Keratinocyte (primary cell): ENCODE measurements around the gene FNBP1. TPM values are rescaled to one million over a fixed set of nuclear protein-coding genes. Genes with fewer than 3 reads are reported as not detected.

Experiments
- DNase-seq: peaks from one replicate; pipeline ENCODE4 v3.0.0-alpha.2; 2011; ENCODE audit warnings: low read depth, missing footprints, low spot score
- FAIRE-seq: peaks from 2 replicates; lab custom pipeline; 2011; peaks lifted over from hg19 to GRCh38; lab: Jason Lieb, UNC
- H2AFZ ChIP-seq: 2 replicates; pipeline ENCODE4 v1.6.0; 2012; ENCODE audit warnings: low read length, control low read depth, inconsistent platforms; ENCODE audit not compliant: control insufficient read depth
- H3K27ac ChIP-seq: 2 replicates; pipeline ENCODE4 v1.5.1; 2011; ENCODE audit warnings: low read length; ENCODE audit not compliant: control insufficient read depth, insufficient read depth
- H3K27me3 ChIP-seq: 3 replicates; pipeline ENCODE4 v1.6.0; 2011; ENCODE audit warnings: low read length; ENCODE audit not compliant: control insufficient read depth, insufficient read depth; ENCODE audit errors: extremely low read depth
- H3K36me3 ChIP-seq, 2 experiments: 2 replicates in 1 of 2; 3 replicates in 1 of 2; pipeline ENCODE4 v1.5.1; 2011; ENCODE audit warnings: low read length in 2 of 2, mild to moderate bottlenecking in 1 of 2; ENCODE audit not compliant: control insufficient read depth in 2 of 2, insufficient read depth in 2 of 2; ENCODE audit errors: extremely low read depth in 1 of 2
- H3K4me1 ChIP-seq: 3 replicates; pipeline ENCODE4 v1.5.1; 2011; ENCODE audit warnings: low read length; ENCODE audit not compliant: control insufficient read depth, insufficient read depth; ENCODE audit errors: extremely low read depth
- H3K4me2 ChIP-seq: 3 replicates; pipeline ENCODE4 v1.6.0; 2011; ENCODE audit warnings: low read depth, low read length; ENCODE audit not compliant: control insufficient read depth, insufficient read depth; ENCODE audit errors: extremely low read depth
- H3K4me3 ChIP-seq, 3 experiments: fragments of 200-600 bp in 1 of 3; sonication (generic) in 1 of 3; 2 replicates in 2 of 3; 3 replicates in 1 of 3; pipeline ENCODE4 v1.5.1; 2011 to 2016; ENCODE audit warnings: low read length in 3 of 3, mild to moderate bottlenecking in 3 of 3, control low read depth in 2 of 3, inconsistent platforms in 1 of 3, low read depth in 1 of 3, mixed read lengths in 1 of 3, mixed run types in 1 of 3, moderate library complexity in 1 of 3; ENCODE audit not compliant: control insufficient read depth in 2 of 3, insufficient read depth in 2 of 3; ENCODE audit errors: extremely low read depth in 1 of 3
- H3K79me2 ChIP-seq: 2 replicates; pipeline ENCODE4 v1.6.0; 2012; ENCODE audit warnings: low read length; ENCODE audit not compliant: control insufficient read depth, insufficient read depth
- H3K9ac ChIP-seq: 3 replicates; pipeline ENCODE4 v1.6.0; 2011; ENCODE audit warnings: low read length; ENCODE audit not compliant: control insufficient read depth, insufficient read depth; ENCODE audit errors: extremely low read depth
- H3K9me1 ChIP-seq: 3 replicates; pipeline ENCODE4 v1.6.0; 2011; ENCODE audit warnings: low read length; ENCODE audit not compliant: control insufficient read depth, insufficient read depth; ENCODE audit errors: extremely low read depth
- H3K9me3 ChIP-seq: 2 replicates; pipeline ENCODE4 v1.5.1; 2012; ENCODE audit warnings: low read depth, low read length; ENCODE audit not compliant: control insufficient read depth
- H4K20me1 ChIP-seq: 3 replicates; pipeline ENCODE4 v1.6.0; 2011; ENCODE audit warnings: low read length; ENCODE audit not compliant: control insufficient read depth, insufficient read depth; ENCODE audit errors: extremely low read depth
- EZH2 ChIP-seq: IDR thresholded peaks from one replicate; pipeline ENCODE4 v1.6.1; 2012; ENCODE audit warnings: inconsistent platforms, mild to moderate bottlenecking, low read length, moderate library complexity
- dilution Hi-C: fragments of 300-500 bp; cut with MboI; formaldehyde crosslinking; loops from one replicate; pipeline ENCODE4 v1.7.0; 2020; ENCODE audit warnings: low sequenced_read_pairs; ENCODE audit not compliant: extremely low pct_ligation_motif_present
- polyA plus RNA-seq, 5 experiments: library from polyadenylated mRNA; depleted of rRNA in 3 of 5; stranded (reverse) in 3 of 5; stranded (forward) in 1 of 5; unstranded in 1 of 5; fragments of >200 nt; gene quantifications; 1 replicate in 1 of 5; 2 replicates in 3 of 5; 3 replicates in 1 of 5; pipeline versions ENCODE4 v1.2.1 to v1.2.3, GENCODE V29; 2011 to 2012; ENCODE audit warnings: missing spikeins in 2 of 5, low read depth in 1 of 5, low replicate concordance in 1 of 5
- TF ChIP-seq, protein P1 (sequence below), 3 experiments: IDR thresholded peaks in 1 of 3; conservative IDR thresholded peaks in 1 of 3; optimal IDR thresholded peaks in 1 of 3; 2 replicates in 2 of 3; 3 replicates in 1 of 3; pipeline versions ENCODE3 to v1.5.1; 2011; ENCODE audit warnings: low read length in 3 of 3, mild to moderate bottlenecking in 3 of 3, moderate library complexity in 2 of 3, control low read depth in 1 of 3, inconsistent platforms in 1 of 3; ENCODE audit not compliant: insufficient read depth in 2 of 3; ENCODE audit errors: extremely low read depth in 1 of 3

Gene FNBP1
- polyA plus RNA-seq, 1 donor (not counting 4 experiments of a cell fraction or from before 2014, with no cell fraction given) = 9.6 TPM

DNA sequence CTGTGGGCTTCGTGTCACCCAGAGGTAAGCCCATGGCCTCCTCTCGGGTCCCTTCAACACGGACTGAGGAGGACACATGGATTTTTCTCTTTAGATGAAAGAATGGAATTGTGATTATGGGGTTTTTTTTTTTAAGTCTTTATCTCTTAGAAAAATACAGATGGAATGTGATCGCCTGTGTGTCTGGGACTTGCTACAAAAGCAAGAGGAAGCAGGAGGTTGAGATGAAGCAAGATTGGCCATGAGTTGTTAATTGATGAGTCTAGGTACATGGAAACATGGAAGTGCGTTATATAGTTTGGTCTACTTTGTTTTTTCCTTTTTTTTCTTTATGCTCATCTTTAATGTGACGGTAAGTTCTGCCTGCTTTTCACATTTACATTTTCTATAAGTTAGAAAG, 193.1 kb downstream of the FNBP1 start:
- dilution Hi-C loops = no loop called here
- FAIRE-seq (no peak), DNase-seq (no peak)
- no peaks in the 10 kb centered on the region for H3K27me3 ChIP-seq
- H3K4me3 ChIP-seq = no peak overlapping the region
- no peak overlapping the region for H3K4me2 ChIP-seq
- H3K27ac ChIP-seq = no peak overlapping the region
- peaks cover 5 to 17% of the 10 kb centered on the region in 2 experiments for H3K36me3 ChIP-seq
- H2AFZ ChIP-seq = no peak overlapping the region
- H3K9ac ChIP-seq = no peak overlapping the region
- H4K20me1 ChIP-seq = no peaks in the 10 kb centered on the region
- no peaks in the 10 kb centered on the region for H3K4me1 ChIP-seq
- no peaks in the 10 kb centered on the region for H3K9me1 ChIP-seq
- TF ChIP-seq, protein P1, sequence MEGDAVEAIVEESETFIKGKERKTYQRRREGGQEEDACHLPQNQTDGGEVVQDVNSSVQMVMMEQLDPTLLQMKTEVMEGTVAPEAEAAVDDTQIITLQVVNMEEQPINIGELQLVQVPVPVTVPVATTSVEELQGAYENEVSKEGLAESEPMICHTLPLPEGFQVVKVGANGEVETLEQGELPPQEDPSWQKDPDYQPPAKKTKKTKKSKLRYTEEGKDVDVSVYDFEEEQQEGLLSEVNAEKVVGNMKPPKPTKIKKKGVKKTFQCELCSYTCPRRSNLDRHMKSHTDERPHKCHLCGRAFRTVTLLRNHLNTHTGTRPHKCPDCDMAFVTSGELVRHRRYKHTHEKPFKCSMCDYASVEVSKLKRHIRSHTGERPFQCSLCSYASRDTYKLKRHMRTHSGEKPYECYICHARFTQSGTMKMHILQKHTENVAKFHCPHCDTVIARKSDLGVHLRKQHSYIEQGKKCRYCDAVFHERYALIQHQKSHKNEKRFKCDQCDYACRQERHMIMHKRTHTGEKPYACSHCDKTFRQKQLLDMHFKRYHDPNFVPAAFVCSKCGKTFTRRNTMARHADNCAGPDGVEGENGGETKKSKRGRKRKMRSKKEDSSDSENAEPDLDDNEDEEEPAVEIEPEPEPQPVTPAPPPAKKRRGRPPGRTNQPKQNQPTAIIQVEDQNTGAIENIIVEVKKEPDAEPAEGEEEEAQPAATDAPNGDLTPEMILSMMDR (optimal IDR thresholded peaks at IDR 0.05 in 1 of 3, IDR thresholded peaks at IDR 0.05 in 1 of 3, conservative IDR thresholded peaks at IDR 0.05 in 1 of 3; ENCODE audit: extremely low read depth in 1 of 3, insufficient read depth in 2 of 3, low read length in 3 of 3) = no peak
- no peak for TF ChIP-seq EZH2
- no peaks in the 10 kb centered on the region for H3K79me2 ChIP-seq
- H3K9me3 ChIP-seq = no peaks in the 10 kb centered on the region

GRCh38 chr9:129848712-129849441, 194.1 kb downstream of the FNBP1 start:
- peaks cover 5 to 14% of the 10 kb centered on the region in 2 experiments for H3K36me3 ChIP-seq
- dilution Hi-C loops = no loop called here
- H3K27me3 ChIP-seq = no peaks in the 10 kb centered on the region
- TF ChIP-seq EZH2 = no peak
- TF ChIP-seq, protein P1 (optimal IDR thresholded peaks at IDR 0.05 in 1 of 3, IDR thresholded peaks at IDR 0.05 in 1 of 3, conservative IDR thresholded peaks at IDR 0.05 in 1 of 3; ENCODE audit: extremely low read depth in 1 of 3, insufficient read depth in 2 of 3, low read length in 3 of 3) = no peak
- no peaks in the 10 kb centered on the region for H3K9me1 ChIP-seq
- H3K4me2 ChIP-seq = no peak overlapping the region
- no peaks in the 10 kb centered on the region for H3K9me3 ChIP-seq
- H3K79me2 ChIP-seq = no peaks in the 10 kb centered on the region
- no peak for FAIRE-seq
- H2AFZ ChIP-seq = no peak overlapping the region
- H3K4me1 ChIP-seq = no peaks in the 10 kb centered on the region
- DNase-seq = no peak
- no peak overlapping the region for H3K4me3 ChIP-seq
- no peak overlapping the region for H3K9ac ChIP-seq
- H4K20me1 ChIP-seq = no peaks in the 10 kb centered on the region
- no peak overlapping the region for H3K27ac ChIP-seq
